Activated naive CD8-positive, alpha-beta T cell treated with anti-CD3 and anti-CD28 coated beads, Interleukin-2, amount 10 ng/mL, durations not matched to agents 7 days and 5 days (primary cell): ENCODE results near the gene RHOBTB1. TPM values are rescaled to one million over a fixed set of nuclear protein-coding genes. Genes with fewer than 3 reads are reported as not detected.

ENCODE experiments used
- ATAC-seq: fragments of 150-1000 bp; cut with Tn5 transposase; one replicate; pipeline ENCODE4 v1.10.0; 2021; ENCODE audit warnings: low read depth, moderate library complexity
- POLR2A ChIA-PET: fragments of 350-600 bp; sonication (Branson Sonifier 250); formaldehyde crosslinking; loops from one replicate; lab custom pipeline; 2021; ENCODE audit warnings: antibody characterized with exemption; lab: Charles Lee
- DNase-seq: peaks from one replicate; pipeline ENCODE4 v3.0.0; 2021
- H3K27ac Mint-ChIP-seq: one replicate; pipeline ENCODE4 v1.8.0; 2022; ENCODE audit warnings: mild to moderate bottlenecking, mixed read lengths
- H3K27me3 Mint-ChIP-seq: one replicate; pipeline ENCODE4 v1.8.0; 2022; ENCODE audit warnings: mild to moderate bottlenecking, moderate library complexity, mixed read lengths
- H3K36me3 Mint-ChIP-seq: one replicate; pipeline ENCODE4 v1.8.0; 2021; ENCODE audit warnings: mild to moderate bottlenecking, mixed read lengths
- H3K4me1 Mint-ChIP-seq: one replicate; pipeline ENCODE4 v1.8.0; 2021; ENCODE audit warnings: mixed read lengths
- H3K4me3 Mint-ChIP-seq: one replicate; pipeline ENCODE4 v1.8.0; 2022; ENCODE audit warnings: mild to moderate bottlenecking, moderate library complexity, mixed read lengths
- H3K9me3 Mint-ChIP-seq: one replicate; pipeline ENCODE4 v1.8.0; 2021; ENCODE audit warnings: mixed read lengths
- total RNA-seq, 2 experiments: library from RNA; stranded (reverse); gene quantifications; one replicate each; pipeline ENCODE4 v1.2.3, GENCODE V29; 2021

RHOBTB1 gene
- total RNA-seq, 2 experiments from 2014 or later, result not detected

- no peaks in the 10 kb centered on the region for H3K36me3 Mint-ChIP-seq
- POLR2A ChIA-PET, result interaction anchor here (1.3 kb wide), 1 partner anchor 9 kb away, joined by 5 read pairs; no protein-coding TSS in a partner anchor
- no peak overlapping the region for H3K27ac Mint-ChIP-seq
- peak overlapping the region; percentile 67 for H3K4me3 Mint-ChIP-seq
- no peak for ATAC-seq
- DNase-seq, result peak; percentile 30
- no peaks in the 10 kb centered on the region for H3K9me3 Mint-ChIP-seq
- H3K27me3 Mint-ChIP-seq, result peaks cover 64% of the 10 kb centered on the region
- peaks cover 1% of the 10 kb centered on the region for H3K4me1 Mint-ChIP-seq
Observed at GRCh38 chr10:60942788-60943315, 1.1 kb downstream of the RHOBTB1 start.

DNA sequence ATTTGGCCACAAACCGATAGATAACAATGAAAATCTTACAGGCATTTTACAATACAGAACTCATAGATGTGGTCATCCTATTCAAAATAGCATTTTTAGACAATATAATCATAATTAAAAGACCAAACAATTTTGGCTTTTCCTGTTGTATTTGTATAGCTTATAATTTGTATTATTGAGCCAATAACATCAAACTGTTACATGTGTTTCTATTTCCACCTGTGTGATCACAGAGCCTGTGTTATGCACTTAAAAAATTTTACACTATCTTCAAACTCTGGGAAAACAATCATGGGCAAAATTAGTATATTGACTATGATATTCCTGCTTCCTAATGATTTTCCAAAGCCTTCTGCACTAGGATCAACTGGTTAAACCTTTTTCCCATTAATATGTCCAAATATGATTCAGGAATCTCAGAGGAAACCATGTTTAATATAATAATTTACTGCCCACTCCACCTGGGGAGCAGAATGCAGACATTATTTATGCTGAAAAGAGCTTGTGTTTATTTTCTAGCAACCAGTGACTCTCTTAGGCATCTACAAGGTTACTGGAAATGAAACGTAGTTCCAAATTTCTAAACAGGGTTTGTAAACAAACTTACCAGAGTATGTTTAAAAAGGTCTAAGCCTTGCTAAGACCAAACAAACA lies 1.7 kb downstream of the RHOBTB1 start:
- H3K4me1 Mint-ChIP-seq, result peaks cover 1% of the 10 kb centered on the region

DNA sequence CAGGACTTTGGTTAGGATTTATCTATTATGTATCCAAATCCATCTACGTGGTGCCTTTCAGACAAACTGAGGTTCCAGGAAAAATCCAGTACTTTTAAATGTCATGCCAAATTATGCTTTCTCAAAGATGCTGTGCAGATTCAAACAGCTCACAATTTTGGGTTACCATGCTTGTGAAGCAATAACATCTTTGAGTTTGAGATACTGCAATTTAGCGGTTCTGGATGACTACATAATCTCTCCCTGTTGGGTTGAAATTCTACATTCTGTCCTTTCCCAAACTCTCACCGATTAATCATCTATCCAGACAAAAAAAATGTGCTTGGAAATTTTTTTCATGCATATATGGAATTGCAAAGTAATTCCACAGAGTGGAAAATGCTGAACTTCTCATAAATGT lies 3.5 kb downstream of the RHOBTB1 start:
- no peak for ATAC-seq
- Mint-ChIP-seq H3K27ac (no peak overlapping the region), H3K9me3 (no peaks in the 10 kb centered on the region), H3K27me3 (peaks cover 45% of the 10 kb centered on the region), H3K36me3 (no peaks in the 10 kb centered on the region), H3K4me1 (peaks cover 1% of the 10 kb centered on the region), H3K4me3 (no peak overlapping the region)
- POLR2A ChIA-PET, result no interaction called here
- DNase-seq, result no peak

More for the DNA sequence above, 1.7 kb downstream of the RHOBTB1 start:
- no peak for ATAC-seq
- Mint-ChIP-seq H3K9me3 (no peaks in the 10 kb centered on the region), H3K4me3 (no peak overlapping the region), H3K27ac (no peak overlapping the region), H3K27me3 (peaks cover 62% of the 10 kb centered on the region), H3K36me3 (no peaks in the 10 kb centered on the region)
- DNase-seq, result no peak
- POLR2A ChIA-PET, result interaction anchor here (1.3 kb wide), 1 partner anchor 9 kb away, joined by 5 read pairs; no protein-coding TSS in a partner anchor

GRCh38 chr10:60937784-60938654 lies 6.0 kb downstream of the RHOBTB1 start:
- Mint-ChIP-seq H3K27ac (no peak overlapping the region), H3K27me3 (peaks cover 29% of the 10 kb centered on the region), H3K4me1 (no peaks in the 10 kb centered on the region), H3K36me3 (no peaks in the 10 kb centered on the region), H3K9me3 (no peaks in the 10 kb centered on the region), H3K4me3 (no peak overlapping the region)
- DNase-seq (no peak), ATAC-seq (no peak)
- POLR2A ChIA-PET, result no interaction called here

GRCh38 chr10:60937022-60937421 lies 7.0 kb downstream of the RHOBTB1 start:
- Mint-ChIP-seq H3K27ac (no peak overlapping the region), H3K4me3 (no peak overlapping the region), H3K27me3 (peaks cover 19% of the 10 kb centered on the region), H3K9me3 (no peaks in the 10 kb centered on the region), H3K4me1 (no peaks in the 10 kb centered on the region), H3K36me3 (no peaks in the 10 kb centered on the region)
- no peak for DNase-seq
- ATAC-seq, result no peak
- POLR2A ChIA-PET, result no interaction called here

GRCh38 chr10:60934215-60935175 lies 9.5 kb downstream of the RHOBTB1 start:
- DNase-seq, result no peak
- H3K27me3 Mint-ChIP-seq, result peaks cover 4% of the 10 kb centered on the region
- H3K27ac Mint-ChIP-seq, result no peak overlapping the region
- H3K36me3 Mint-ChIP-seq, result no peaks in the 10 kb centered on the region
- POLR2A ChIA-PET, result no interaction called here
- H3K4me3 Mint-ChIP-seq, result no peak overlapping the region
- no peaks in the 10 kb centered on the region for H3K4me1 Mint-ChIP-seq
- ATAC-seq, result no peak
- no peaks in the 10 kb centered on the region for H3K9me3 Mint-ChIP-seq

DNA sequence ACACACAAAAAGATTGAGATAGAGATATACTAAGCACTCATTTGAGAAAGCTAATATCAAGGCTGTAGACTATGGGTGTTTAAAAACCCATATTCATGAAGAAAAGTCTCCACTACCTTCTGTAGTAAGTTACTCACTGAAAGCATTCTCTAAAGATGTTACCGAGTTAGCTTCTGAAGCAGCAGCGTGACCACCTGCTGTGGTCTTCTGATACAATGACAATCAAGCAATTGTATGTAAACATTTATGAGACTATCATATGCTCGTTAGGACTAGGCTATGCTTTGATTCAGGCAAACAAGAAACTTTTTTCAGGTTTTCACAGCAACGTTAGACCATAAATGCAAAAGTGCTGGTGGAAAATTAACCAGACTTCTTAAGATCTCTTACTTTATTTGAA lies 11.2 kb downstream of the RHOBTB1 start:
- no peak for ATAC-seq
- POLR2A ChIA-PET, result no interaction called here
- Mint-ChIP-seq H3K27me3 (peaks cover 5% of the 10 kb centered on the region), H3K27ac (no peak overlapping the region), H3K4me3 (no peak overlapping the region), H3K9me3 (no peaks in the 10 kb centered on the region), H3K4me1 (no peaks in the 10 kb centered on the region), H3K36me3 (no peaks in the 10 kb centered on the region)
- no peak for DNase-seq

GRCh38 chr10:60930237-60930636 lies 13.7 kb downstream of the RHOBTB1 start:
- no peak for ATAC-seq
- Mint-ChIP-seq H3K4me3 (no peak overlapping the region), H3K27me3 (peaks cover 2% of the 10 kb centered on the region), H3K4me1 (no peaks in the 10 kb centered on the region), H3K9me3 (no peaks in the 10 kb centered on the region), H3K27ac (no peak overlapping the region), H3K36me3 (no peaks in the 10 kb centered on the region)
- no peak for DNase-seq
- POLR2A ChIA-PET, result no interaction called here

GRCh38 chr10:60921633-60922032 lies 22.4 kb downstream of the RHOBTB1 start:
- Mint-ChIP-seq H3K9me3 (peaks cover 2% of the 10 kb centered on the region), H3K4me3 (no peak overlapping the region), H3K4me1 (no peaks in the 10 kb centered on the region), H3K36me3 (no peaks in the 10 kb centered on the region), H3K27ac (no peak overlapping the region), H3K27me3 (peaks cover 3% of the 10 kb centered on the region)
- DNase-seq, result no peak
- POLR2A ChIA-PET, result no interaction called here
- ATAC-seq, result no peak

- Mint-ChIP-seq H3K36me3 (no peaks in the 10 kb centered on the region), H3K27me3 (peaks cover 6% of the 10 kb centered on the region), H3K9me3 (peaks cover 5% of the 10 kb centered on the region), H3K4me1 (no peaks in the 10 kb centered on the region), H3K27ac (no peak overlapping the region), H3K4me3 (no peak overlapping the region)
- ATAC-seq, result no peak
- POLR2A ChIA-PET, result no interaction called here
- no peak for DNase-seq
Observed at GRCh38 chr10:60920479-60920878, 23.5 kb downstream of the RHOBTB1 start.

DNA sequence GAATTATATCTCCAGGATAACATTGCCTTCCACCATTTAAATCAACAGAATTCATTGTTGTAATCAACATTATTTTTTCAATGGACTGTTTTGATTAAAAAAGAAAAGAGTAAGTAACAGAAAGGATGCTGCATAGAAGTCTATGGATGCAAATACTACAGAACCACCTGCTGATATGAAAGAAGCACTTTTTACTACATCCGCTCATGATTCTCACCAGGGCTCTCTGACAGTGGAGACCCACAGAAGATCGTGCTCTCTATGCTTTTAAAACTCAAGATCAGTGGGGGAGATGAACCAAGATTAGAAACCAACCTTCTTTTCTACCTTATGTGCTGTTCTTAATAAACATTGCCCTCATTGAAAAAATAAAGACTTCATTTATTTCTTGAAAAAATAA lies 24.4 kb downstream of the RHOBTB1 start:
- Mint-ChIP-seq H3K36me3 (no peaks in the 10 kb centered on the region), H3K9me3 (peaks cover 5% of the 10 kb centered on the region), H3K27ac (no peak overlapping the region), H3K27me3 (peaks cover 6% of the 10 kb centered on the region), H3K4me1 (no peaks in the 10 kb centered on the region), H3K4me3 (no peak overlapping the region)
- DNase-seq (no peak), ATAC-seq (no peak)
- POLR2A ChIA-PET, result no interaction called here

DNA sequence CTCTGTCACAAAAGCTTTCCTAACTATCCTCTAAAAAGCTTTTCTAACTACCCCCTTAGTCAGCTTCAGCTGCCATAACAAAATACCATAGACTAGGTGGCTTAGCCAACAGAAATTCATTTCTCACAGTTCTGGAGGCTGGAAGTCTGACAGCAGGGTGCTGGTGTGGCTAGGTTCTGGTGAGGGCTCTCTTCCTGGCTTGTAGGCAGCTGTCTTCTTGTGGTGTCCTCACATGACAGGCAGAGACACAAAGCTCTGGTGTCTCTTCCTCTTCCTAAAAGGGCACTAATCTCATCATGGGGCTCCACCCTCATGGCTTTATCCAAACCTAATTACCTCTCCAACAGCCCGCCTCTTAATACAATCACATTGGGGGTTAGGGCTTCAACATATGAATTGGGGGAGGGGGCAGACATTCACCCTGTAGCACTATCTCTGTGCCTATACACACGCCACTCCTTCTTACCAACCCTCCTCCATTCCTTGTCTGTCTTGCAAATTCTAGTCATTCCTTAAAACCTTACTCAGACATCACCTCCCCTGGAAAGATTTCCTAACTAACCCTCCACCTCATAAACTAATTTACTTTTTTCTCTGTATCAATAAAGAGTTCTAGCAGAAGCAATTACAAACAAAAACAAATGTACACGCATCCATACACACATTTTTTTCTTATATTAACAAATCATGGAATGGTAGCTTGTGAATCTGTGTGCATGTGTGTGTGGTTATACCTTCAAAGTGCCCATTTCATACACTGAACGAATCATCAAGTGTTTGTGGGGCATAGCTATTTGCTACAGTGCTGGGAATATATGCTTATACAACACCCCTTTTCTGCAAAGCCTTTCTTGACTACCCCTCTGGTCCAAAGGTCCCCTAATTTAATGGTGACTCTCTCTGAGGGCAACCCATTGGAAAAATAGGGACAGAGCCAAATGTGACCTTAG lies 26.4 kb downstream of the RHOBTB1 start:
- no peak overlapping the region for H3K27ac Mint-ChIP-seq
- H3K4me3 Mint-ChIP-seq, result no peak overlapping the region
- H3K27me3 Mint-ChIP-seq, result peaks cover 5% of the 10 kb centered on the region
- peaks cover 3% of the 10 kb centered on the region for H3K9me3 Mint-ChIP-seq
- no peaks in the 10 kb centered on the region for H3K4me1 Mint-ChIP-seq
- DNase-seq, result no peak
- no peaks in the 10 kb centered on the region for H3K36me3 Mint-ChIP-seq
- no peak for ATAC-seq
- POLR2A ChIA-PET, result no interaction called here
